H1 (cell line): ENCODE results near the gene KCNIP3. TPM values are rescaled to one million over a fixed set of nuclear protein-coding genes. Genes with fewer than 3 reads are reported as not detected.

Source experiments
- CTCF ChIA-PET: fragments of 300-600 bp; sonication (Branson Sonifier 250); formaldehyde crosslinking; loops from one replicate; lab custom pipeline; 2021; ENCODE audit not compliant: partially characterized antibody; lab: Charles Lee
- POLR2A ChIA-PET: fragments of 300-600 bp; sonication (Branson Sonifier 250); formaldehyde crosslinking; loops from one replicate; lab custom pipeline; 2021; ENCODE audit warnings: inconsistent platforms; ENCODE audit not compliant: partially characterized antibody; lab: Charles Lee
- DNase-seq, 2 experiments: peaks; one replicate each; pipeline versions ENCODE4 v3.0.0 to v3.0.0-alpha.2; 2010 to 2022; ENCODE audit warnings: low spot score in 2 of 2, low read depth in 1 of 2, mixed read lengths in 1 of 2
- FAIRE-seq: peaks from 2 replicates; lab custom pipeline; 2011; peaks lifted over from hg19 to GRCh38; lab: Jason Lieb, UNC
- H2AFZ ChIP-seq: 2 replicates; pipeline ENCODE4 v1.8.1; 2012; ENCODE audit warnings: low read length, inconsistent platforms
- H2AK5ac ChIP-seq: 2 replicates; pipeline ENCODE4 v1.6.1; 2013; ENCODE audit warnings: low read depth, low read length
- H2BK120ac ChIP-seq: replicated peaks from 2 replicates; pipeline ENCODE3; 2013; ENCODE audit warnings: low read depth, low read length, inconsistent platforms
- H2BK12ac ChIP-seq: 2 replicates; pipeline ENCODE4 v1.6.1; 2013; ENCODE audit warnings: low read depth, low read length
- H2BK15ac ChIP-seq: 2 replicates; pipeline ENCODE4 v1.6.1; 2013; ENCODE audit warnings: low read length
- H2BK20ac ChIP-seq: 2 replicates; pipeline ENCODE4 v1.6.1; 2013; ENCODE audit warnings: low read length
- H2BK5ac ChIP-seq: 2 replicates; pipeline ENCODE4 v1.6.1; 2013; ENCODE audit warnings: low read depth, low read length
- H3K14ac ChIP-seq: 2 replicates; pipeline ENCODE4 v1.6.1; 2013; ENCODE audit warnings: inconsistent platforms; ENCODE audit not compliant: insufficient read length
- H3K18ac ChIP-seq: 2 replicates; pipeline ENCODE4 v1.6.1; 2013; ENCODE audit warnings: low read length; ENCODE audit errors: extremely low read depth
- H3K23ac ChIP-seq: 2 replicates; pipeline ENCODE4 v1.6.1; 2013; ENCODE audit warnings: inconsistent platforms; ENCODE audit not compliant: insufficient read length
- H3K23me2 ChIP-seq: 2 replicates; pipeline ENCODE4 v1.6.1; 2013; ENCODE audit warnings: low read depth, low read length
- H3K27ac ChIP-seq: 2 replicates; pipeline ENCODE4 v1.6.1; 2011; ENCODE audit warnings: low read depth, low read length, inconsistent platforms
- H3K27me3 ChIP-seq, 4 experiments: replicated peaks in 1 of 4; 1 replicate in 1 of 4; 2 replicates in 3 of 4; pipeline versions ENCODE4 v1.6.1 to v1.8.1; 2011 to 2013; ENCODE audit warnings: low read length in 3 of 4, mild to moderate bottlenecking in 3 of 4, inconsistent platforms in 2 of 4, mixed read lengths in 2 of 4, moderate library complexity in 1 of 4; ENCODE audit not compliant: control insufficient read depth in 3 of 4, insufficient read depth in 3 of 4; ENCODE audit errors: extremely low read depth in 1 of 4
- H3K36me3 ChIP-seq, 4 experiments: 2 replicates each; pipeline versions ENCODE4 v1.6.1 to v1.8.1; 2011 to 2013; ENCODE audit warnings: mild to moderate bottlenecking in 4 of 4, low read length in 3 of 4, moderate library complexity in 2 of 4, control low read depth in 1 of 4, inconsistent platforms in 1 of 4; ENCODE audit not compliant: insufficient read depth in 4 of 4, control insufficient read depth in 2 of 4
- H3K4ac ChIP-seq: replicated peaks from 2 replicates; pipeline ENCODE3; 2013; ENCODE audit warnings: low read length, low read depth, mixed read lengths, inconsistent platforms; ENCODE audit not compliant: insufficient read length
- H3K4me1 ChIP-seq, 4 experiments: replicated peaks in 1 of 4; 1 replicate in 1 of 4; 2 replicates in 3 of 4; pipeline versions ENCODE4 v1.6.1 to v1.8.1; 2011 to 2013; ENCODE audit warnings: low read length in 3 of 4, inconsistent platforms in 2 of 4, mixed read lengths in 1 of 4; ENCODE audit not compliant: insufficient read depth in 4 of 4, control insufficient read depth in 3 of 4
- H3K4me2 ChIP-seq, 2 experiments: 2 replicates each; pipeline versions ENCODE4 v1.6.1 to v1.8.1; 2011 to 2013; ENCODE audit warnings: low read depth in 2 of 2, low read length in 2 of 2, control low read depth in 1 of 2, inconsistent platforms in 1 of 2, mild to moderate bottlenecking in 1 of 2; ENCODE audit not compliant: insufficient read depth in 1 of 2
- H3K4me3 ChIP-seq, 4 experiments: fragments of 200-600, 300-600 bp in 1 of 4; sonication (generic), shearing (Covaris generic), sonication (Bioruptor Twin) in 1 of 4; 2 replicates each; pipeline versions ENCODE4 v1.5.1 to v1.8.1; 2011 to 2016; ENCODE audit warnings: low read length in 4 of 4, low read depth in 3 of 4, control low read depth in 2 of 4, inconsistent platforms in 2 of 4, mild to moderate bottlenecking in 2 of 4, mixed read lengths in 1 of 4, moderate library complexity in 1 of 4; ENCODE audit not compliant: insufficient read depth in 2 of 4; ENCODE audit errors: extremely low read depth in 1 of 4
- H3K56ac ChIP-seq: replicated peaks from 2 replicates; pipeline ENCODE3; 2013; ENCODE audit warnings: low read depth, mild to moderate bottlenecking, mixed read lengths, low read length, inconsistent platforms; ENCODE audit not compliant: insufficient read length
- H3K79me1 ChIP-seq: 2 replicates; pipeline ENCODE4 v1.6.1; 2013; ENCODE audit warnings: low read depth, low read length, control low read depth
- H3K79me2 ChIP-seq, 2 experiments: 2 replicates each; pipeline versions ENCODE4 v1.6.1 to v1.8.1; 2012 to 2013; ENCODE audit warnings: low read length in 2 of 2, mild to moderate bottlenecking in 2 of 2, inconsistent platforms in 1 of 2; ENCODE audit not compliant: insufficient read depth in 2 of 2, control insufficient read depth in 1 of 2
- H3K9ac ChIP-seq, 4 experiments: replicated peaks in 1 of 4; 1 replicate in 1 of 4; 2 replicates in 3 of 4; pipeline versions ENCODE4 v1.6.1 to v1.8.1; 2011 to 2013; ENCODE audit warnings: low read depth in 3 of 4, low read length in 3 of 4, control low read depth in 2 of 4, mild to moderate bottlenecking in 2 of 4, moderate library complexity in 2 of 4, inconsistent platforms in 1 of 4; ENCODE audit errors: extremely low read depth in 1 of 4
- H3K9me3 ChIP-seq, 2 experiments: 2 replicates each; pipeline versions ENCODE4 v1.6.1 to v1.8.1; 2012 to 2013; ENCODE audit warnings: mild to moderate bottlenecking in 2 of 2, moderate library complexity in 2 of 2, control low read depth in 1 of 2, inconsistent platforms in 1 of 2, low read depth in 1 of 2, low read length in 1 of 2, mixed read lengths in 1 of 2; ENCODE audit not compliant: insufficient read depth in 2 of 2
- H4K20me1 ChIP-seq, 2 experiments: replicated peaks in 1 of 2; 2 replicates each; pipeline versions ENCODE3 to v1.8.1; 2011 to 2013; ENCODE audit warnings: inconsistent platforms in 2 of 2, low read length in 2 of 2, mild to moderate bottlenecking in 1 of 2; ENCODE audit not compliant: insufficient read depth in 2 of 2, control insufficient read depth in 1 of 2
- H4K5ac ChIP-seq: 2 replicates; pipeline ENCODE4 v1.6.1; 2013; ENCODE audit warnings: low read length, low read depth, mixed read lengths, inconsistent platforms; ENCODE audit not compliant: insufficient read length
- H4K8ac ChIP-seq: 2 replicates; pipeline ENCODE4 v1.8.0; 2013; ENCODE audit warnings: mild to moderate bottlenecking, moderate library complexity, low read length, inconsistent platforms; ENCODE audit not compliant: insufficient read depth; ENCODE audit errors: extremely low read depth
- H4K91ac ChIP-seq: replicated peaks from 2 replicates; pipeline ENCODE3; 2013; ENCODE audit warnings: low read length, mixed read lengths, inconsistent platforms; ENCODE audit not compliant: insufficient read length
- HDAC6 ChIP-seq: IDR thresholded peaks from one replicate; pipeline ENCODE4 v1.7.1; 2012; ENCODE audit warnings: low read depth, mild to moderate bottlenecking, inconsistent platforms, low read length, moderate library complexity
- JUN ChIP-seq: IDR thresholded peaks from 2 replicates; pipeline ENCODE4 v1.6.1; 2011; ENCODE audit warnings: low read depth, mild to moderate bottlenecking, improper control_type of control experiment, low read length
- SIX5 ChIP-seq: IDR thresholded peaks from 2 replicates; pipeline ENCODE4 v1.6.1; 2011; ENCODE audit warnings: mild to moderate bottlenecking, low read depth, low read length
- SP1 ChIP-seq: IDR thresholded peaks from 2 replicates; pipeline ENCODE4 v1.6.1; 2011; ENCODE audit warnings: low read depth, low read length
- TBP ChIP-seq: IDR thresholded peaks from 2 replicates; pipeline ENCODE4 v1.6.1; 2011; ENCODE audit warnings: low read depth, low read length, improper control_type of control experiment
- WGBS, 2 experiments: shearing (Covaris generic) in 1 of 2; methylation state at CpG; one replicate each; pipeline versions ENCODE4 v1.1.6 to v1.1.7; 2013 to 2015; ENCODE audit warnings: low lambda C conversion rate in 2 of 2, mixed read lengths in 2 of 2, inconsistent platforms in 1 of 2, low coverage in 1 of 2, missing lambda C conversion rate in 1 of 2; ENCODE audit not compliant: insufficient replicate concordance in 2 of 2, insufficient coverage in 1 of 2, insufficient read length in 1 of 2; ENCODE audit errors: extremely low coverage in 1 of 2, missing lambda C conversion rate in 1 of 2; 5-methylcytosine and 5-hydroxymethylcytosine counted together
- polyA plus RNA-seq, 7 experiments: library from polyadenylated mRNA; depleted of rRNA in 3 of 7; stranded (reverse) in 5 of 7; unstranded in 2 of 7; fragments of >200 nt in 5 of 7; fragments of 200-250 nt in 2 of 7; gene quantifications; 1 replicate in 5 of 7; 2 replicates in 1 of 7; 4 replicates in 1 of 7; pipeline versions ENCODE4 v1.2.1 to v1.2.3, GENCODE V29; 2011 to 2013; ENCODE audit warnings: missing spikeins in 2 of 7, mixed read lengths in 2 of 7
- total RNA-seq: library from RNA; stranded (reverse); fragmentation: NEBNext Ultra II Directional; extraction: Animal tissue kit (Norgen Biotek cat#: 25700); gene quantifications from 2 replicates; pipeline ENCODE4 v1.2.1, GENCODE V29; 2021
- TF ChIP-seq, protein P1 (sequence below): IDR thresholded peaks from 2 replicates; pipeline ENCODE4 v1.6.1; 2011; ENCODE audit warnings: low read depth, mild to moderate bottlenecking, low read length; ENCODE audit not compliant: insufficient read depth

Gene KCNIP3
- total and polyA plus RNA-seq, 2 of the 8 experiments (the other 6 are each of a cell fraction or from before 2014, with no cell fraction given) = 0.33 to 1.9 TPM

DNA sequence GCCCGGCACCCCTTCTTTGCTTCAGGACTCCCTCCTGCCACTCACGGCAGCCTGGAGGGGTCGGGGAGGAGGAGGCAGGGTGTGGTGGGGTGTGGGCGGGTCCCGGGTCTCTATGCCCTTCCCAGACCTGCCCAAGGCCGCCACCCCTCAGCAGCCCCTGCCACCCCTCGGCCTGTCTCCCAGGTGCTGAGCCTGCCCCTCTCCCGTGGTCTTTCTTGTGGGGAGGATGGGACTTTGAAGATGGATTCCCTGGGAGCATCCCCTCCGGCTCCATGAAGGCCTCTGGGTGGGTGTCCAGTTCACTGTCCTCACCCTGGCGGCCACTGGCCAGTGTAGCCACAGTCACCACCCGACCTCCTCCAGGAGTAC, 23.2 kb downstream of the KCNIP3 start:
- no peak overlapping the region for H2BK12ac ChIP-seq
- 90% methylated on average over 3 of the region's 11 CpGs; no CpG with 5 or more reads in 1 of the 2 experiments for WGBS, 2 experiments
- peaks cover 55 to 98% of the 10 kb centered on the region in 2 experiments; a peak in 3 of 4 replicates for H3K9me3 ChIP-seq
- H2BK15ac ChIP-seq = no peak overlapping the region
- FAIRE-seq = no peak
- peaks cover under 1% of the 10 kb centered on the region; the same call in 1 of the 2 replicates for H3K23me2 ChIP-seq
- ChIA-PET POLR2A (no interaction called here), CTCF (no interaction called here)
- no peak overlapping the region for H4K91ac ChIP-seq
- H3K27me3 ChIP-seq = no peaks in the 10 kb centered on the region
- no peaks in the 10 kb centered on the region for H3K79me1 ChIP-seq
- no peak overlapping the region for H3K9ac ChIP-seq
- no peaks in the 10 kb centered on the region for H3K4me1 ChIP-seq
- H3K4me2 ChIP-seq = no peak overlapping the region
- no peak overlapping the region for H2BK120ac ChIP-seq
- H4K20me1 ChIP-seq = no peaks in the 10 kb centered on the region
- H3K36me3 ChIP-seq = no peaks in the 10 kb centered on the region; a peak in 1 of 8 replicates
- H3K27ac ChIP-seq = no peak overlapping the region
- H2BK20ac ChIP-seq = no peak overlapping the region
- no peak overlapping the region for H3K14ac ChIP-seq
- 0 out of 2 replicates have a peak overlapping the region, but pooled peaks have one; percentile 51 for H4K8ac ChIP-seq
- H4K5ac ChIP-seq = no peak overlapping the region
- H2AFZ ChIP-seq = no peak overlapping the region
- no peak overlapping the region for H2BK5ac ChIP-seq
- no peak overlapping the region for H2AK5ac ChIP-seq
- no peaks in the 10 kb centered on the region for H3K79me2 ChIP-seq
- no peak for TF ChIP-seq HDAC6
- TF ChIP-seq SP1 = no peak
- TF ChIP-seq SIX5 = no peak
- TF ChIP-seq JUN = no peak
- no peak for TF ChIP-seq TBP
- TF ChIP-seq, protein P1, sequence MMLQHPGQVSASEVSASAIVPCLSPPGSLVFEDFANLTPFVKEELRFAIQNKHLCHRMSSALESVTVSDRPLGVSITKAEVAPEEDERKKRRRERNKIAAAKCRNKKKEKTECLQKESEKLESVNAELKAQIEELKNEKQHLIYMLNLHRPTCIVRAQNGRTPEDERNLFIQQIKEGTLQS = no peak
- no peak overlapping the region for H3K23ac ChIP-seq
- DNase-seq = no peak
- H3K56ac ChIP-seq = no peak overlapping the region
- H3K4me3 ChIP-seq = no peak overlapping the region
- no peak overlapping the region for H3K4ac ChIP-seq
- H3K18ac ChIP-seq = no peak overlapping the region
